Measurements from ENCODE around the gene ADAMTS18. TPM values are rescaled to one million over a fixed set of nuclear protein-coding genes. Genes with fewer than 3 reads are reported as not detected.

The ADAMTS18 gene
- total and polyA plus RNA-seq, 8 donors: 0.03 to 0.52 (median 0.14) TPM; not detected in 1

- Histone ChIP-seq H3K36me3 (no peaks in the 10 kb centered on the region), H3K27me3 (peaks cover 0 to 25% (median 0%) of the 10 kb centered on the region in 4 donors), H3K4me3 (no peak overlapping the region), H3K9me3 (no peaks in the 10 kb centered on the region), H3K27ac (no peak overlapping the region), H3K4me1 (no peaks in the 10 kb centered on the region)
- ATAC-seq (no peak), DNase-seq (no peak), FAIRE-seq (no peak)
- no peak for TF ChIP-seq CTCF (IDR thresholded peaks at IDR 0.05)
- intact Hi-C loops (cut with DNase I): no loop called here
- 7% methylated on average over 20 of the region's 20 CpGs for WGBS, 2 donors
Observed at GRCh38 chr16:77435272-77435820, 512 bp upstream of the ADAMTS18 start.

GRCh38 chr16:77434022-77434529 lies 758 bp downstream of the ADAMTS18 start:
- FAIRE-seq (no peak), DNase-seq (no peak), ATAC-seq (peak in 1 of 4 donors; percentile 42)
- Histone ChIP-seq H3K4me3 (peak overlapping the region in 1 of 4 donors; percentile 17), H3K27me3 (peaks cover 0 to 25% (median 0%) of the 10 kb centered on the region in 4 donors), H3K4me1 (no peaks in the 10 kb centered on the region), H3K36me3 (no peaks in the 10 kb centered on the region), H3K27ac (no peak overlapping the region), H3K9me3 (no peaks in the 10 kb centered on the region)
- TF ChIP-seq CTCF (IDR thresholded peaks at IDR 0.05): no peak
- whole genome bisulfite sequencing, 2 donors: 3% methylated on average over 17 of the region's 17 CpGs
- intact Hi-C loops (cut with DNase I): no loop called here

- no peak for FAIRE-seq
- H3K27me3 ChIP-seq: peaks cover 0 to 29% (median 0%) of the 10 kb centered on the region in 4 donors
Observed at GRCh38 chr16:77433146-77433545, 1.7 kb downstream of the ADAMTS18 start.

GRCh38 chr16:77432264-77432663 lies 2.6 kb downstream of the ADAMTS18 start:
- H3K9me3 ChIP-seq: no peaks in the 10 kb centered on the region
- FAIRE-seq: no peak
- intact Hi-C loops (cut with DNase I): no loop called here
- no peaks in the 10 kb centered on the region for H3K36me3 ChIP-seq
- peaks cover 0 to 29% (median 0%) of the 10 kb centered on the region in 4 donors for H3K27me3 ChIP-seq
- DNase-seq: no peak
- no peak overlapping the region for H3K27ac ChIP-seq
- no peaks in the 10 kb centered on the region for H3K4me1 ChIP-seq
- ATAC-seq: no peak
- no peak overlapping the region for H3K4me3 ChIP-seq
- no peak for TF ChIP-seq CTCF (IDR thresholded peaks at IDR 0.05)

More at GRCh38 chr16:77433146-77433545, 1.7 kb downstream of the ADAMTS18 start:
- intact Hi-C loops (cut with DNase I): no loop called here
- H3K36me3 ChIP-seq: no peaks in the 10 kb centered on the region
- no peak for TF ChIP-seq CTCF (IDR thresholded peaks at IDR 0.05)
- no peak overlapping the region for H3K27ac ChIP-seq
- 14 to 25% methylated on average over 6 of the region's 6 CpGs for WGBS, 2 donors
- H3K4me3 ChIP-seq: no peak overlapping the region
- no peaks in the 10 kb centered on the region for H3K9me3 ChIP-seq
- ATAC-seq (no peak), DNase-seq (no peak)
- H3K4me1 ChIP-seq: no peaks in the 10 kb centered on the region

- H3K9me3 ChIP-seq: no peaks in the 10 kb centered on the region
- DNase-seq (no peak), FAIRE-seq (no peak), ATAC-seq (no peak)
- WGBS, 2 donors: 54 to 69% methylated on average over 17 of the region's 17 CpGs
- H3K27me3 ChIP-seq: peaks cover 0 to 29% (median 0%) of the 10 kb centered on the region in 4 donors
- no peaks in the 10 kb centered on the region for H3K36me3 ChIP-seq
- H3K4me1 ChIP-seq: no peaks in the 10 kb centered on the region
- no peak overlapping the region for H3K4me3 ChIP-seq
- H3K27ac ChIP-seq: no peak overlapping the region
- no peak for TF ChIP-seq CTCF (IDR thresholded peaks at IDR 0.05)
- intact Hi-C loops (cut with DNase I): no loop called here
Observed at GRCh38 chr16:77430787-77431585, 3.8 kb downstream of the ADAMTS18 start.
